WERI-Rb-1 (cell line): ENCODE results near the gene AGO3.

ENCODE experiments used
- DNase-seq: peaks from one replicate; pipeline ENCODE4 v3.0.0-alpha.2; 2020
- H3K27ac ChIP-seq: fragments of 250-450 bp; sonication (Bioruptor Pico); 2 replicates; pipeline ENCODE4 v1.5.1; 2020; ENCODE audit warnings: mild to moderate bottlenecking, moderate library complexity
- H3K27me3 ChIP-seq: fragments of 250-450 bp; sonication (Bioruptor Pico); 2 replicates; pipeline ENCODE4 v1.5.1; 2021; ENCODE audit warnings: mild to moderate bottlenecking, low read depth, moderate library complexity; ENCODE audit not compliant: insufficient read depth, severe bottlenecking
- H3K36me3 ChIP-seq: fragments of 250-450 bp; sonication (Bioruptor Pico); 2 replicates; pipeline ENCODE4 v1.5.1; 2020; ENCODE audit warnings: mild to moderate bottlenecking, moderate library complexity
- H3K4me3 ChIP-seq: 2 replicates; pipeline ENCODE4 v1.5.1; 2011; ENCODE audit warnings: low read depth, mild to moderate bottlenecking, control low read depth, low read length
- H3K9me3 ChIP-seq: fragments of 250-450 bp; sonication (Bioruptor Pico); 2 replicates; pipeline ENCODE4 v1.5.1; 2021; ENCODE audit warnings: mild to moderate bottlenecking, moderate library complexity; ENCODE audit not compliant: severe bottlenecking
- TF ChIP-seq, protein P1 (sequence below): IDR thresholded peaks from 2 replicates; pipeline ENCODE4 v1.5.1; 2011; ENCODE audit warnings: low read depth, mild to moderate bottlenecking, control low read depth, inconsistent platforms, low read length

The AGO3 gene

DNA sequence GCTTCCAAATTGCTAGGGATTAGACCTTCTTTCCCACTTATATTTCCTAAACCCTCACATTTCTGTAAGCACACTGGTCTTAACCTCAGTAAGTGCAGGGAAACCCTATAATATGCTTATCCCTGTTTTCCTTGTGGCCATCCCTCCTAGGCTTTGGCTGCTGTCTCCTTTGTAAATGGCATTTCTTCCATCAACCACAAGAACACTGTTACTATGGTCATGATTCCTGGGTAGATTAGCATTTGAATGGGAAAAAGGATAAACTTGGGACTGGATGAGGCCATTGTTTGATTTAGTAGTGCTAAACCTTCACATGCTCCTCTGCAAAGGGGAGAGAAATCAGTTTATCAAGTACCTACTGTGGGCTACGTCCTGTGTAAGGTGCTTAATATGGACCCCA lies 16.2 kb upstream of the AGO3 start:
- TF ChIP-seq, protein P1, sequence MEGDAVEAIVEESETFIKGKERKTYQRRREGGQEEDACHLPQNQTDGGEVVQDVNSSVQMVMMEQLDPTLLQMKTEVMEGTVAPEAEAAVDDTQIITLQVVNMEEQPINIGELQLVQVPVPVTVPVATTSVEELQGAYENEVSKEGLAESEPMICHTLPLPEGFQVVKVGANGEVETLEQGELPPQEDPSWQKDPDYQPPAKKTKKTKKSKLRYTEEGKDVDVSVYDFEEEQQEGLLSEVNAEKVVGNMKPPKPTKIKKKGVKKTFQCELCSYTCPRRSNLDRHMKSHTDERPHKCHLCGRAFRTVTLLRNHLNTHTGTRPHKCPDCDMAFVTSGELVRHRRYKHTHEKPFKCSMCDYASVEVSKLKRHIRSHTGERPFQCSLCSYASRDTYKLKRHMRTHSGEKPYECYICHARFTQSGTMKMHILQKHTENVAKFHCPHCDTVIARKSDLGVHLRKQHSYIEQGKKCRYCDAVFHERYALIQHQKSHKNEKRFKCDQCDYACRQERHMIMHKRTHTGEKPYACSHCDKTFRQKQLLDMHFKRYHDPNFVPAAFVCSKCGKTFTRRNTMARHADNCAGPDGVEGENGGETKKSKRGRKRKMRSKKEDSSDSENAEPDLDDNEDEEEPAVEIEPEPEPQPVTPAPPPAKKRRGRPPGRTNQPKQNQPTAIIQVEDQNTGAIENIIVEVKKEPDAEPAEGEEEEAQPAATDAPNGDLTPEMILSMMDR: no peak
- Histone ChIP-seq H3K9me3 (no peaks in the 10 kb centered on the region), H3K4me3 (no peak overlapping the region), H3K27me3 (no peaks in the 10 kb centered on the region), H3K27ac (no peak overlapping the region), H3K36me3 (peaks cover 96% of the 10 kb centered on the region)
- DNase-seq: no peak

DNA sequence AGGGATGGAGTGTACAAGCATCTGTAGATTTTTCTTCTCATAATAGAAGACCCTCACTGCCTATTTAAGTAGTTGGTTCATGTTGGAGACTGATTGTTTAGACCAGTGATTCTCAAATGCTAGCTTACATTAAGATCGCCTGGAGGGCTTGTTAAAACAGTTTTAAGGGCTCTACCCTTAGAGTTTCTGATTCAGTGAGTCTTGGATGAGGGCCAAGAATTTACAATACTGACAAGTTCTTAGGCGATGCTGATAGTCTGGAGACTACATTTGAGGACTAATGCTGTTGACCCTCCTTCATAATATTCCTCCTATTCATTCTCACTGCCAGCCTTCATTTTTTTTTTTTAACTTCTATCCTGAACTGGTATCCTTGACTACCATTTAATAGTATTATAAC lies 15.2 kb upstream of the AGO3 start:
- no peak for DNase-seq
- H3K27ac ChIP-seq: no peak overlapping the region
- TF ChIP-seq, protein P1: no peak
- H3K27me3 ChIP-seq: no peaks in the 10 kb centered on the region
- H3K9me3 ChIP-seq: no peaks in the 10 kb centered on the region
- peaks cover 94% of the 10 kb centered on the region for H3K36me3 ChIP-seq
- H3K4me3 ChIP-seq: no peak overlapping the region

DNA sequence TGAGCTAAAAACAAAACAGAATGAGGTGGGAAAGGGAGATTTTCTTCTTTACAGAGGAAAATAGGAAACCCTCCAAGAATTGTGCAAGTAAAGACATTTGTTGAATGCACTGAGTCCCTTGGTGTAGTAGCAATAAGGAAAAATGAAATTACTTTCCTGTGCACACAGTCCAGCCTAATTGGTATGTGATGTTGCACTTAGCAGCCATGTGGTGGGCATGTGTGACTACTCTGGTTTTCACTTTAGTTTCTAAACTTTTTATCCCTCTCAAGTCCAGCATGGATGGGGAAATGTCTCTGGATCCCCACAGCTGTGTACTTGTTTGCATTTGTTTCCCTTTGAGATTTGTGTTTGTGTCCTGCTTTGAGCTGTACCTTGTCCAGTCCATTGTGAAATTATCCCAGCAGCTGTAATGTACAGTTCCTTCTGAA lies 7.1 kb upstream of the AGO3 start:
- Histone ChIP-seq H3K4me3 (no peak overlapping the region), H3K27ac (no peak overlapping the region), H3K36me3 (peaks cover 47% of the 10 kb centered on the region), H3K27me3 (no peaks in the 10 kb centered on the region), H3K9me3 (no peaks in the 10 kb centered on the region)
- DNase-seq: no peak
- TF ChIP-seq, protein P1: no peak

DNA sequence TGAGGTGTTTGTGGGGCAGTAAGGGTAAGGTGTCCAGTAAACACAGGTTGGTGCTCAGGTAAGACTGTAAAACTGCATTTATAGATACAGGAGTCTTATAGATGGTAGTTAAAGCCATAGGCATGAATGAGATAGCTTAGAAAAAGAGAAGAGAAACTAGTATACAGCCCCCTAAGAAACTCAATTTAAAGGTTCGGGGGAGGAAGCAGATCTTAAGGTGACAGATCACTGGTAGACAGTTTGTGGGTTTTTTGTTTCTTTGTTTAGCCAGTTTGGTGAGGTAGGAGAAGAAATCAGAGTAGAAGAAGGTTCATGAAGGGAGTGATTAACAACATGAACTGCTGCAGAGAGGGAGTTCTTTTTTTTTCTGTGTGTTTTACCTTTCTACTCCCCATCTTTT lies 6.1 kb upstream of the AGO3 start:
- TF ChIP-seq, protein P1: no peak
- Histone ChIP-seq H3K4me3 (no peak overlapping the region), H3K9me3 (no peaks in the 10 kb centered on the region), H3K27ac (no peak overlapping the region), H3K27me3 (no peaks in the 10 kb centered on the region), H3K36me3 (peaks cover 37% of the 10 kb centered on the region)
- no peak for DNase-seq

DNA sequence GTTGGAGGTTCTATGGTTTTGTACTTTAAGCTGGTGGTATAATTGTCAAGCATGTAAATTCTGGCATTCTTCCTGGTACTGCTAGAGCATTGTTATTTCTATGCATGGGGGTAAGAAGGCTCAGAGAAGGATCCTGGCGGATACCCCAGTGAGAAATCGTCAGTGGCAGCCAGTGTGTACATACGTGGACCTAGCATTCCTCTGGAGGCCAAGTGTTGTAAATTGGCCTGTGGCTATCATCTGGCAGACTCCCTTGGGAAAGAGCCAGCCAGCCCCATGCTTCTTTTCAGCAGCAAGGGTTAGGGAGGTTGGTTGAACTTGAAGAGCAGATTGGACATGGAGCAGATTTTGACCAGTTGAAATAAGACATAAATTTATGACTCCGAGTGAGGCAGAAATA lies 5.2 kb upstream of the AGO3 start:
- TF ChIP-seq, protein P1: no peak
- no peak for DNase-seq
- Histone ChIP-seq H3K4me3 (no peak overlapping the region), H3K9me3 (no peaks in the 10 kb centered on the region), H3K27ac (no peak overlapping the region), H3K36me3 (peaks cover 30% of the 10 kb centered on the region), H3K27me3 (no peaks in the 10 kb centered on the region)

DNA sequence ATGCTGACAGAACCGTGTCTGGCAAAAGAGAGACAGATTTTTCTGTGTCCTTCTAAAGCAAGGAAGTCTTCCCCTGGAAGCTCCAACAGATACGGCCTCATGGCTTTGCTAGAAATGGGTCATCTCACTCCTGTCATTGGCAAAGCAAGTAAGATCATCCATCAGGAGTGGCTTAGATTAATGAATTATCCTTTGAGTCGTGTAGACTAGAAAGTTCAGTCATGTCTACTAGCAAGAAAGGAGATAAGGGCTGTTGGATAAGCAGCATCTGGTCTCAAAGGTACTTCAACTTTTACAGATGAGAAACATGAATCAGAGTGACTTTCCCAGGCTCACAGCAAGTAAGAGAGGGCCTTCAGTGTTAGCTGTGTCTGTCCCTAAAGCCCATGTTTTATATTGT lies 3.4 kb upstream of the AGO3 start:
- Histone ChIP-seq H3K27ac (no peak overlapping the region), H3K4me3 (no peak overlapping the region), H3K27me3 (no peaks in the 10 kb centered on the region), H3K9me3 (no peaks in the 10 kb centered on the region), H3K36me3 (peaks cover 17% of the 10 kb centered on the region)
- no peak for DNase-seq
- TF ChIP-seq, protein P1: no peak
